PC-3 (cell line): ENCODE data around the gene MAST2. TPM values are rescaled to one million over a fixed set of nuclear protein-coding genes. Genes with fewer than 3 reads are reported as not detected.
A peak's percentile ranks its signal among the peaks of the same experiment; 100 is the strongest.

Experiments
- ATAC-seq: fragments of 200-7000 bp; cut with Tn5 transposase; 2 replicates; pipeline ENCODE4 v1.9.1; 2020; ENCODE audit warnings: mild to moderate bottlenecking, moderate library complexity
- BruUV-seq: library from RNA; stranded (reverse); fragments of 400-500 nt; replicated peaks from 2 replicates; lab custom pipeline; 2021; lab: Mats Ljungman, UMichigan
- CTCF ChIA-PET: fragments of 300-600 bp; sonication (Branson Sonifier 250); formaldehyde crosslinking; loops from one replicate; lab custom pipeline; 2022; ENCODE audit warnings: antibody characterized with exemption; lab: Charles Lee
- POLR2A ChIA-PET: fragments of 300-600 bp; sonication (Branson Sonifier 250); formaldehyde crosslinking; loops from one replicate; lab custom pipeline; 2022; ENCODE audit warnings: antibody characterized with exemption; ENCODE audit not compliant: unreplicated experiment; lab: Charles Lee
- DNase-seq: peaks from one replicate; pipeline ENCODE4 v3.0.0-alpha.2; 2015
- H2AFZ ChIP-seq: fragments of 300-600 bp; sonication (generic); 2 replicates; pipeline ENCODE4 v1.6.0; 2016; ENCODE audit warnings: antibody characterized with exemption, low read length
- H3F3A ChIP-seq: fragments of 300-600 bp; sonication (generic); one replicate; pipeline ENCODE4 v1.6.0; 2017; ENCODE audit warnings: antibody characterized with exemption, low read length, control low read depth, mild to moderate bottlenecking; ENCODE audit not compliant: unreplicated experiment
- H3K27ac ChIP-seq: fragments of 300-600 bp; sonication (generic); 2 replicates; pipeline ENCODE4 v1.5.1; 2016; ENCODE audit warnings: mild to moderate bottlenecking, low read length
- H3K27me3 ChIP-seq: fragments of 300-600 bp; sonication (generic); 2 replicates; pipeline ENCODE4 v1.6.1; 2016; ENCODE audit warnings: low read length, mixed read lengths
- H3K36me3 ChIP-seq: fragments of 300-600 bp; sonication (generic); 2 replicates; pipeline ENCODE4 v1.6.1; 2016; ENCODE audit warnings: low read depth, mixed run types, low read length, mixed read lengths
- H3K4me1 ChIP-seq: fragments of 300-600 bp; sonication (generic); 2 replicates; pipeline ENCODE4 v1.5.1; 2016; ENCODE audit warnings: low read length; ENCODE audit not compliant: insufficient read depth
- H3K4me2 ChIP-seq: fragments of 300-600 bp; sonication (generic); 2 replicates; pipeline ENCODE4 v1.6.0; 2016; ENCODE audit warnings: low read length
- H3K4me3 ChIP-seq: fragments of 300-600 bp; sonication (generic); 2 replicates; pipeline ENCODE4 v1.5.1; 2016; ENCODE audit warnings: mild to moderate bottlenecking, low read length, mixed read lengths
- H3K79me2 ChIP-seq: fragments of 300-600 bp; sonication (generic); 2 replicates; pipeline ENCODE4 v1.6.1; 2017; ENCODE audit warnings: low read length, mixed read lengths
- H3K9ac ChIP-seq: fragments of 300-600 bp; sonication (generic); 2 replicates; pipeline ENCODE4 v1.6.0; 2016; ENCODE audit warnings: mild to moderate bottlenecking, low read length
- H3K9me2 ChIP-seq: fragments of 300-600 bp; sonication (generic); replicated peaks from 2 replicates; pipeline ENCODE4 v1.6.1; 2016; ENCODE audit warnings: mixed run types, low read length, mixed read lengths
- H3K9me3 ChIP-seq: fragments of 300-600 bp; sonication (generic); 2 replicates; pipeline ENCODE4 v1.6.1; 2016; ENCODE audit warnings: low read length, mixed read lengths
- H4K20me1 ChIP-seq: fragments of 300-600 bp; sonication (generic); 2 replicates; pipeline ENCODE4 v1.6.1; 2016; ENCODE audit warnings: low read length, mixed read lengths
- CTCF ChIP-seq: fragments of 300-600 bp; sonication (generic); conservative IDR thresholded peaks from 2 replicates; pipeline ENCODE4 v1.5.1; 2017; ENCODE audit warnings: antibody characterized with exemption, low read depth, mild to moderate bottlenecking, low read length
- EZH2 ChIP-seq: fragments of 300-600 bp; sonication (generic); IDR thresholded peaks from one replicate; pipeline ENCODE4 v1.6.1; 2017; ENCODE audit warnings: antibody characterized with exemption, mild to moderate bottlenecking, low read length; ENCODE audit not compliant: unreplicated experiment
- EZH2phosphoT487 ChIP-seq: fragments of 300-600 bp; sonication (generic); IDR thresholded peaks from 2 replicates; pipeline ENCODE4 v1.6.1; 2018; ENCODE audit warnings: mild to moderate bottlenecking, antibody characterized with exemption, low read length, borderline replicate concordance
- intact Hi-C: fragments of 100-400 bp; cut with micrococcal nuclease; formaldehyde crosslinking; loops from 2 replicates; pipeline ENCODE4 v1.9.0; 2023
- total RNA-seq: library from RNA; depleted of rRNA; stranded (reverse); fragments of >200 nt; gene quantifications from 2 replicates; pipeline ENCODE4 v1.2.3, GENCODE V29; 2014

Gene MAST2
- total RNA-seq, 1 experiment from 2014 or later: 29.3 TPM

- ATAC-seq (peak; percentile 68), DNase-seq (peak; percentile 73)
- H3K4me3 ChIP-seq: no peak overlapping the region
- H3K27ac ChIP-seq: peak overlapping the region; percentile 56
- no TSS peak for BruUV-seq
- no peaks in the 10 kb centered on the region for H4K20me1 ChIP-seq
- no peaks in the 10 kb centered on the region; the same call in 1 of the 2 replicates for H3K36me3 ChIP-seq
- H3K4me1 ChIP-seq: peaks cover 17% of the 10 kb centered on the region
- H3K79me2 ChIP-seq: no peaks in the 10 kb centered on the region
- no peaks in the 10 kb centered on the region for H3K9me2 ChIP-seq
- intact Hi-C loops: loop anchor here (1.0 kb wide), 1 partner anchor 91 kb away; no protein-coding TSS in a partner anchor
- H3K9me3 ChIP-seq: no peaks in the 10 kb centered on the region
- H3F3A ChIP-seq: no peaks in the 10 kb centered on the region
- peak overlapping the region; percentile 44 for H3K4me2 ChIP-seq
- ChIA-PET CTCF (interaction anchor here (0.9 to 2.1 kb wide), 3 partner anchors 93 to 184 kb away, joined by 3 to 13 read pairs (median 4); partner anchors contain the start of gene PIK3R3), POLR2A (interaction anchor here (0.6 to 1.1 kb wide), 3 partner anchors 93 to 1264 kb away, joined by 3 to 10 read pairs (median 4); partner anchors contain the start of genes PIK3R3 and RPS8)
- H3K27me3 ChIP-seq: no peaks in the 10 kb centered on the region
- H2AFZ ChIP-seq: no peak overlapping the region
- TF ChIP-seq EZH2: no peak
- no peak for TF ChIP-seq CTCF
- TF ChIP-seq EZH2phosphoT487: no peak
- no peak overlapping the region for H3K9ac ChIP-seq
These were observed 236.2 kb downstream of the MAST2 start for GRCh38 chr1:46039571-46040052.

GRCh38 chr1:46041551-46041950, 238.1 kb downstream of the MAST2 start:
- ATAC-seq: no peak
- Histone ChIP-seq H3K27ac (no peak overlapping the region), H3K4me2 (no peak overlapping the region), H2AFZ (no peak overlapping the region), H3K36me3 (no peaks in the 10 kb centered on the region; the same call in 1 of the 2 replicates), H3K4me1 (peaks cover 17% of the 10 kb centered on the region), H3K27me3 (no peaks in the 10 kb centered on the region), H4K20me1 (no peaks in the 10 kb centered on the region), H3K9me3 (no peaks in the 10 kb centered on the region), H3K9me2 (no peaks in the 10 kb centered on the region), H3K79me2 (no peaks in the 10 kb centered on the region), H3K4me3 (no peak overlapping the region), H3K9ac (no peak overlapping the region), H3F3A (no peaks in the 10 kb centered on the region)
- intact Hi-C loops: no loop called here
- DNase-seq: no peak
- ChIA-PET CTCF (no interaction called here), POLR2A (interaction anchor here (0.5 kb wide), 1 partner anchor 323 kb away, joined by 4 read pairs; no protein-coding TSS in a partner anchor)
- BruUV-seq: no TSS peak
- TF ChIP-seq EZH2phosphoT487: no peak
- TF ChIP-seq EZH2: no peak
- TF ChIP-seq CTCF: no peak

GRCh38 chr1:46041974-46042373, 238.6 kb downstream of the MAST2 start:
- TF ChIP-seq CTCF (no peak), EZH2 (no peak), EZH2phosphoT487 (no peak)
- ATAC-seq (no peak), DNase-seq (no peak)
- Histone ChIP-seq H3K36me3 (no peaks in the 10 kb centered on the region; the same call in 1 of the 2 replicates), H3K9me2 (no peaks in the 10 kb centered on the region), H3K27ac (no peak overlapping the region), H3K9me3 (no peaks in the 10 kb centered on the region), H3K79me2 (no peaks in the 10 kb centered on the region), H4K20me1 (no peaks in the 10 kb centered on the region), H3F3A (no peaks in the 10 kb centered on the region), H3K4me1 (peaks cover 17% of the 10 kb centered on the region), H2AFZ (no peak overlapping the region), H3K4me2 (no peak overlapping the region), H3K27me3 (no peaks in the 10 kb centered on the region), H3K9ac (no peak overlapping the region), H3K4me3 (no peak overlapping the region)
- intact Hi-C loops: no loop called here
- POLR2A ChIA-PET: interaction anchor here (0.5 kb wide), 1 partner anchor 322 kb away, joined by 4 read pairs; no protein-coding TSS in a partner anchor
- no TSS peak for BruUV-seq
- CTCF ChIA-PET: no interaction called here
